ENCODE data around the gene GAK. TPM values are rescaled to one million over a fixed set of nuclear protein-coding genes. Genes with fewer than 3 reads are reported as not detected.

GAK gene
- polyA plus RNA-seq, 3 donors, result 52.5 to 87.8 (median 68.3) TPM

DNA sequence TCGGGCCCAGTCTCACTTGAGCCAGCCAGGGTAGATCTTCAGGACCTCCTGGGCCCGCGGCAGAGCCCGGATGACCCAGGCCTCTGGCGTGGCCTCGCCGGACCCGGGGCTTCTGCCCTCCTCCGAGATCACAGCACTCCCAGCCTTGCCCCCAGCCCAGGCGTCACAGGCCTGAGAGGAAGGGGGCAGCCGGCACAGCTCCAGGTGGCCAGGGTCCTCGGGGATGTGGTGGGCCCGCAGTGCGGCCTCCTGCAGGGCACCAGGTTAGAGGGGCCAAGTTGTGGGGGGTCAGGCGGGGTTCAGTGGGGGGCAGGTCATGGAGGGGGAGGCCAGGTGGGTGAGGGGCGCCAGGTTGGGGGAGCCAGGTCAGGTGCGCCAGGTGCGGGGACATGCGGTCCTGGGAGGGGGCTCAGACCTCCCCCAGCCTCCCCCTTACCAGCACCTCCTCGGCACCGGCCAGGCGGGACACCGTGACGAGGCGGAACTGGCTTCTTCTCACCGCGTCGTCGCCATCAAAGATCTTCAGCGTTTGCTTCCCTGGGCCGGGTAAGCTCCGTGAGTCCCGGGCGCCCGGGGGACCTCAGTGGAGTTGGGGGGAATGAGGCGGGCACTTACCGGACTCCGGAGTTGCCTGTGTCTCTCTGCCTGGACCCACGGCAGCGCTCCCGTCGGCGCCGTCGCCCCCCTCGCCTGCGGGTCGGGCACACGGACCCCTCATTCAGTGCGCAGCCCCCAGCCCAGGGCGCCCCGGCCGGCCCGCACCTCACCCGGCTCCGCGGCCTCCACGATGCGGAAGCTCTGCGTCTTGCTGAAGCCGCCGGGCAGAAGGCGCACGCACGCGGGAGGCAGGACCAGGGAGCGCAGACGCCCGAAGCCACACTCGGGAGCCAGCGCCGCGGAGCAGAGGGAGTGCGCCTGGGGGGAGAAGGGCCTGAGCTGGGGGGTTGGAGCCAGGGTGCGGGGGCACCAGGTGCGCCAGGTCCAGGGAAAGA lies 35.3 kb upstream of the GAK start:
- no peak for DNase-seq (ENCODE audit: extremely low read depth in 1 of 11, low read depth in 9 of 11, low spot score in 4 of 11)

DNA sequence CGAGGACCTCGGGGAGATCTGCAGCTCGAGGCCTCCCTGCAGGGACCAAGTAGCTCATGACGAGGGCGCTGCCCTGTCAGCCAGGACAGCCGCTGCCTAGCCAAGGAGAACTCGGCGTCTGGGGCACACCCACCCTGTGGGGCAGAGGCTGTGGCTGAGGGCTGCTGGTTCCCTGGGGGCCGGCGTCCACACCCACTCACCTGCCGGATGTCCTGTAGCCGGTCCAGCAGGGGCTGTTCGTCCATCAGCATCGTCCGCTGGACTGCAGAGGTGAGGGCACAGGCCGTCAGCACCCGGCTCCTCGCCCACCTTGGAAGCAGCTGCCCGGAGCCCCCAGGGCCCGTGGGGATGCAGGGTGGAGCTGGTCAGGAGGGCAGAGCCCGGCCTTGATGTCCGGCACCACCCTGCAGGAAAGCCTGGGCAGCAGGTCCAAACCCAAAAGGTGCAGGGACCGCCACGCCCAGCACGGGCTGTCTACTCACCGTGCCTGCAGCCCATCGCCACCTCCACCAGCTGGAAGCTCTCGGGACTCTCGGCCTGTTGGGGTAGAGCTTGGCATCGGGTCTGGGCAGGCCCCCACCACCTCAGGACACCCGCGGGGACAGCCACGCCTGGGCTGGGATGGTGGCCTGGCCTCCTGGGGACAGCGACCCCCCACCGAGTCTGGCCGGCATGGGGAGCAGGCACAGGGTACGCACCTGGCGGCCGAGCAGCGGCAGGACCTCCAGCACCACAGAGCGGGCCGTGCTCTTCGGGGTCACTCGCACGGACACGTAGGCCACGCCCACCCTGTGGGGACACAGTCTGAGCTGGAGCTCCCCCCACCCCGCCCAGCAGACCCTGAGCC lies 34.4 kb upstream of the GAK start:
- no peak for DNase-seq (ENCODE audit: extremely low read depth in 1 of 11, low read depth in 9 of 11, low spot score in 4 of 11)

DNA sequence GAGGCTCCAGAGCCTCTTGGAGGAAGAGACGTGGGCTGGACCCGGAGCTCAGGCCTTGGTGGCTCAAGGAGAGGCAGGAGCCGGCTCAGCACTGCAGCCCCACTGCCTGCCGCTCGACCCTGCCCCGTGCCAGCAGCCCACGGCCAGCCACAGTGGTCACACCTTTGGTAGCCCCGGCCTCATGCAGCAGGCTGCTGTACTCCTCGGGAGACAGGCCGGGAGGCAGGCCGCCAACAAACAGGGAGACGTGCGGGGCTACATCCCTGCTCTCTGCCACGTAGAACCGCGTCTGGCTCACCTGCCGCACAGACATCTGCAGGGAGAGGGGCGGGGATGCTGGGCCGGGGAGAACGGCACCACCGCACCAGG lies 33.6 kb upstream of the GAK start:
- DNase-seq (ENCODE audit: extremely low read depth in 1 of 11, low read depth in 9 of 11, low spot score in 4 of 11), result no peak

GRCh38 chr4:965048-965765 lies 33.1 kb upstream of the GAK start:
- DNase-seq (ENCODE audit: extremely low read depth in 1 of 11, low read depth in 9 of 11, low spot score in 4 of 11), result no peak

DNA sequence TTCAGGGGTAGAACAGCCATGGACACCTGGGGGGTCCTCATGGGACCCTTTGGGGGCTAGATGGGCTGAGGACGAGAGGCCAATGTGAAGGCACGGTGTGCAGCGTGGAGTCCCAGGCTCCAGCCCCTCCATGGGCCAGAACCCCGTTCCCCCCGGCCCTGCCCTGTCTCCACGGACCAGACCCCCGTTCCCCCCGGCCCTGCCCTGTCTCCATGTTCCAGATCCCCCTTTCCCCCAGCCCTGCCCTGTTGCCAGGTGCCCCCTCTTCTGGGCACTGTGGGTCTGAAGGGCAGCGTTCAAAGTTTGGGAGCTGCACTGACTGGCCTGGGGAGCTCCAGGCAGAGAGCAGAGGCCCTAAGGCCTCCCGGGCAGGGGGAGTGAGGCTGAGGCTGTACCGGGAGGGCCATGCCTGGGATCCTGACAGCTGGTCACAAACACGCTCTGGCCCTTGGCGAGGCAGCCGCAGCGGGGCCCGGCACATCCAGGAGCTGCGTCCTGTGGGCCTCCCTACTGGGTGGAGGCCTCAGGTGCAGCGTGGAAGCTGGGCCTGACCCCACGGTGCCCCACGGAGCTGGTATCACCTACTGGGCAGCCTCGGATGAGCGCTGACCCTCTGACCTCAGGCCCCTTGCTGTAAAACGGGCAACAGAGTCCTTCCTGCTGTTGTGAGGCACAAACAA lies 32.4 kb upstream of the GAK start:
- DNase-seq (ENCODE audit: extremely low read depth in 1 of 11, low read depth in 9 of 11, low spot score in 4 of 11), result no peak

GRCh38 chr4:963276-964225 lies 31.4 kb upstream of the GAK start:
- DNase-seq (ENCODE audit: extremely low read depth in 1 of 11, low read depth in 9 of 11, low spot score in 4 of 11), result no peak

- DNase-seq (ENCODE audit: extremely low read depth in 1 of 11, low read depth in 9 of 11, low spot score in 4 of 11), result no peak
These were observed 30.4 kb upstream of the GAK start for GRCh38 chr4:962231-963208.

DNA sequence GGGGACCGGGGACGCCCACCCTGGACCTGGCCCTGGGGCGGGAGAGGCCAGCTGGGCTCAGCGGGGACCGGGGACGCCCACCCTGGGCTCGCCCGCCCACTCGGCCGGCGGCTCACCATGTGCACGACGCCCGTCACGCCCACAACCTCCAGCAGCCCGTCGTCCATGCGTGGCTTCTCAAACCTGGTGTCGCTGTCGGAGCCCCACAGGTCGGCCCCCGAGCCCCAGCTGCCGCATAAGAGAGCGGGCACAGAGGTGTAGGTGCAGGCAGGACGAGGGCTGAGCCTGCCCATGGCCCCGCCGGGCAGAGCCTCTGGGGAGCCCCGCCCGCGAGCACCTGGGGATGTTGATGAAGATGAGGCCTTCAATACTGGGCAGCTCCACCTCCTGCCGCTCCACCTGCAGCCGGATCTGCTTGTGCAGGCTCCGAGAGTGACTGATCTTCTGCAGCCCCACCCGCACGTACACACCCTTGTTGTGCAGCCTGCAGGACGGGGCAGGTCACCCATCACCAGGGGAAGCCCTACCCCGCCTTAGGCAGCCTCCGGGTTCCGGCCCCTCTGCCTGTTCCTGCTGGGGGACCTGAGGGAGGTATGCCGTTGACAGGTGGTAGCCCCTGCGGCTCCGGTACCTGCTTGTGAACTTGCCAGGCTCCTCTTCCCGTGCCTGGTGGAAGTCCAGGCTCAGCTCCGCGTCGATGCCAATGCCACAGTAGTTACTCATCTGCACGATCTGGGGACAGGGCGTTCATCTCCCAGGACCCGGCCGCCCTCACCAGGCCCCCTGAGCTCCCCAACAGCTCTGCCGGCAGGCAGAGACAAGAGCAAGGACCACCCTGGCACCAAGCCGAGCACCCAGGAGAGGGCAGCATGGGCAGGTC lies 29.5 kb upstream of the GAK start:
- DNase-seq (ENCODE audit: extremely low read depth in 1 of 11, low read depth in 9 of 11, low spot score in 4 of 11), result no peak

DNA sequence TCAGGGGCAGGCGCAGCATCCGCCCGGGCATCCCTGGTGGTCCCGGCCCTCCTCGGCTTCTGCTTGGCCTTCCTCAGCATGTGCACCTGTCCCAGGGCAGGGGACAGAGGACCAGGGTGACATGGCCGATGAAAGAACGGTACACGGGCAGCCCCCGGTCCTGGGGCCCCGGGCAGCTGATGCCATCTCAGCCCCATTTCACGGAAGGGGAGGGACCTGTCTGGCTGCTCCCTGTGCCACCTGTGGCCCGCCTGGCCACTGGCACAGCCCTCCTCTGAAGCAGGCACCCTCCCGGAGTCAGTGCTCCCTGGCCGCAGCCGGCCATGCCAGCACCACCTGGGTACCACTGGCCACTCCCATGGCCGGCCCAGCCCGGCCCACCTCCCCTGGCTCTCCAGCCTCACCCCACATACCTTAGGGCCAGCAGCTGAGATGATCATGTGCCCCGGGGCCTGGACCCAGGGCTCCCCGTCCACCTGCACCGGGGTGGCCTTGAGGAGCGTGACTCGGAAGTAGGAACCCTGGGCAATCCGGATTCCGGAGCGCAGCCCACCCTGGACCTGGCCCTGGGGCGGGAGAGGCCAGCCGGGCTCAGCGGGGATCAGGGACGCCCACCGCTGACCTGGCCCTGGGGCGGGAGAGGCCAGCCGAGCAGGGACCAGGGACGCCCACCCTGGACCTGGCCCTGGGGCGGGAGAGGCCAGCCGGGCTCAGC lies 28.7 kb upstream of the GAK start:
- DNase-seq (ENCODE audit: extremely low read depth in 1 of 11, low read depth in 9 of 11, low spot score in 4 of 11), result no peak

- DNase-seq (ENCODE audit: extremely low read depth in 1 of 11, low read depth in 9 of 11, low spot score in 4 of 11), result no peak
These were observed 28.1 kb upstream of the GAK start for GRCh38 chr4:960140-960635.

GRCh38 chr4:959338-960139 lies 27.4 kb upstream of the GAK start:
- no peak for DNase-seq (ENCODE audit: extremely low read depth in 1 of 11, low read depth in 9 of 11, low spot score in 4 of 11)

DNA sequence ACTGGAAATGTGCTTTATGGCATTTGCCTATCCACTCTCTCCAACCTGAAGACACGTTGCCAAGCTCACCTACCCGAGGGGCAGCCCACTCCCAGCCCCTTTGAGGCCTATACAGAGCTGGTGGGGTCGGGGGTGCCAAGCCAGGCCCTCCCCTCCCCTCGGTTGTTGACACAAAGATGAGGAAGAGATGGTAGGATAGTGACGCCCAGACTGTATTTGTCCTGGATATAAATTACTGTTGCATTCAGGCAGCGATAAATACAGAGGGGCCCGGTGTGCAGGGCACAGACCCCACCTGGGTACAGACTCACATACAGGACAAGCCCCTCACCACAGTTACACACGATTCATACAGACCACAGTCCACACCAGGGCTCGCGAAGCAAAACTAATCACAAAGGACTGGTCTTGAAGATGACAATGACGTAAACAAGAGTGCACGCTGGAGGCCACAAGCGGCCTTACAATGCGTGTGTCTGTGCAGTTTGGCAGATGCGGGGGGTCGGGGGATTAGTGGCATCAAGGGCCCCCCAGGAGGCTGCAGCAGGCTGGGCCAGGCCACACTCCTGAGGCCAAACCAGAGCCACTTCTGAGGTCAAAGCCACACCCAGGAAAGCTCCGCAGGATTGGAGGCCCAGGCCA lies 26.7 kb upstream of the GAK start:
- DNase-seq (ENCODE audit: extremely low read depth in 1 of 11, low read depth in 9 of 11, low spot score in 4 of 11), result no peak

DNA sequence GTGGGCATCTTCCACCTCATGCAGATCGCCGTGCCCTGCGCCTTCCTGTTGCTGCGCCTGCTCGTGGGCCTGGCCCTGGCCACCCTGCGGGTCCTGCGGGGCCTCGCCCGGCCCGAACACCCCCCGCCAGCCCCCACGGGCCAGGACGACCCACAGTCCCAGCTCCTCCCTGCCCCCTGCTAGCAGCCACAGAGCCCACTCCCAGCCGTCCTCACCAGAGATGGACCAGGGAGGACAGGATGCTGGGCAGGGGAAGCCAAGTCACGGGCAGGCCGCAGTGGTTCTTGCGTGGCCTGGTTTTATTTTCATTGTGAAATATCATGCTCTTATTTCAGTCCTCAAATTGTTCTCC lies 26.2 kb upstream of the GAK start:
- DNase-seq (ENCODE audit: extremely low read depth in 1 of 11, low read depth in 9 of 11, low spot score in 4 of 11), result no peak

Measured in renal cortex interstitium (tissue), 11 donors.